Activated T-helper 17 cell treated with anti-CD3 and anti-CD28 coated beads, Interleukin-2, amount 50 U/mL, for 72 hours (primary cell): ENCODE measurements around the gene PRLH. TPM values are rescaled to one million over a fixed set of nuclear protein-coding genes. Genes with fewer than 3 reads are reported as not detected.
"Not testable (repeated sequence)": the region's sequence is repeated elsewhere in the genome, so short reads cannot be mapped to it uniquely, and the experiment has no call there.

Experiments used
- ATAC-seq: fragments of 150-1000 bp; cut with Tn5 transposase; replicated peaks from 2 replicates; pipeline ENCODE4 v1.10.0; 2021; ENCODE audit warnings: mild to moderate bottlenecking, moderate library complexity
- H3K27ac Mint-ChIP-seq: one replicate; pipeline ENCODE4 v1.8.0; 2022; ENCODE audit warnings: mixed read lengths
- H3K27me3 Mint-ChIP-seq: one replicate; pipeline ENCODE4 v1.8.0; 2022; ENCODE audit warnings: mixed read lengths
- H3K36me3 Mint-ChIP-seq: one replicate; pipeline ENCODE4 v1.8.0; 2022; ENCODE audit warnings: low read depth, mild to moderate bottlenecking, mixed read lengths
- H3K4me1 Mint-ChIP-seq: one replicate; pipeline ENCODE4 v1.8.0; 2022; ENCODE audit warnings: mixed read lengths
- H3K4me3 Mint-ChIP-seq: one replicate; pipeline ENCODE4 v1.8.0; 2022; ENCODE audit warnings: mild to moderate bottlenecking, mixed read lengths
- H3K9me3 Mint-ChIP-seq: one replicate; pipeline ENCODE4 v1.8.0; 2022; ENCODE audit warnings: mixed read lengths
- total RNA-seq, 2 donors: library from RNA; stranded (reverse); gene quantifications; one replicate each; pipeline ENCODE4 v1.2.3, GENCODE V29; 2022

Gene PRLH
- total RNA-seq, 2 donors from 2014 or later: not detected

DNA sequence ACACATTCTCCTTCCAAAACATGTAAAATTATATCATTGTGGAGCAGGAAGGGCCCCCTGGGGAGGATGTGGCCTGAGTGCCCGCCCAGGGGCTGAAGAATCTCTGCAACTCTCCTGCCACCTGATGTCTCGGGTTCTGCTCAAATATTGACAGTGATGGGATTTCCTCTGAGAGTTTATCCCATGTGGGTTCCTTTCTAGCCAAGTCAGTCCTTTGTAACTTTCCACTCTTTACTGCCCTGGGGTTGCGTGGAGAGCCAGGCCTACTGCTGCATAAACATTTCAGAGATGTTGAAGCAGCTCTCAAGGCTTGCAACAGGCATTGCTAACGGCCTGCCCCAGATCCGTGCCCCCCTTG, 28.1 kb downstream of the PRLH start:
- no peak overlapping the region for H3K27ac Mint-ChIP-seq
- no peak for ATAC-seq
- H3K9me3 Mint-ChIP-seq: no peaks in the 10 kb centered on the region
- no peaks in the 10 kb centered on the region for H3K27me3 Mint-ChIP-seq
- H3K36me3 Mint-ChIP-seq: no peaks in the 10 kb centered on the region
- H3K4me1 Mint-ChIP-seq: peaks cover 5% of the 10 kb centered on the region
- H3K4me3 Mint-ChIP-seq: no peak overlapping the region

GRCh38 chr2:237595829-237596519, 29.6 kb downstream of the PRLH start:
- H3K36me3 Mint-ChIP-seq, ATAC-seq, H3K9me3 Mint-ChIP-seq, H3K4me3 Mint-ChIP-seq, H3K4me1 Mint-ChIP-seq, H3K27me3 Mint-ChIP-seq, H3K27ac Mint-ChIP-seq: not testable (repeated sequence)

DNA sequence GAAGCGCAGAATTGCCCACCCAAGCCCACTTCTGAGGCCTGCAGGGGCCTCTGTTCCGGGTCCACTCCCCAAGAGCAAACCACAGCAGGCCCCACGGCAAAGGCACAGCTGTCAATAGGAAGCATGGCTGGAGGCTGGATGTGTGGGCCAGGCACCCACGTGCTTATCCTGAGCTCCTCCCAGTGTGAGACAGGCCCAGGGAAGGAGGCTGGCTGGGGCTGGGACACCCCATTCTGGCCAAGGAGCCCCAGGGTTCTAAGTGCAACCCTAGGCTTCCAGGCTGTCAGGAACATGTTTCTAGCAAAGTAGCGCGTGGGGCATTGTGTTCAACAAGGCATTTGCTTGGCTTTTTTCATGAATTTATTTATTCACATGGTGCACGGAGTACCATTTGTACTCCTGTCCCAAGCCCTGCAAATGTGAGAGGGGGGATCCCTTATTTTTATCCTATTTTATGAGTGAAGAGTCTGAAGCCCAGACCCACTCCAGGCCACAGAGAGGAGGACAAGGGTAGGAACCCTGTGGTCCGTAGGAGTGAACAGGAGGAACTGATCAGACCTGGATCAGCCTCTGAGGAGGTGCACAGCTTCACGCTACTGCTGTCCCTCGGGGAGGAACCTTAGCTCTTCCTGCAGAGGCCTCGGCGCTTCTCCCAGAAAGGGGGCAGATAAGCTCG, 30.3 kb downstream of the PRLH start:
- peaks cover 2% of the 10 kb centered on the region for H3K4me1 Mint-ChIP-seq
- H3K27ac Mint-ChIP-seq: no peak overlapping the region
- H3K9me3 Mint-ChIP-seq: no peaks in the 10 kb centered on the region
- H3K4me3 Mint-ChIP-seq: no peak overlapping the region
- no peaks in the 10 kb centered on the region for H3K36me3 Mint-ChIP-seq
- peak; percentile 2 for ATAC-seq
- H3K27me3 Mint-ChIP-seq: no peaks in the 10 kb centered on the region

- Mint-ChIP-seq H3K4me3 (no peak overlapping the region), H3K27ac (peak overlapping the region; percentile 14), H3K36me3 (no peaks in the 10 kb centered on the region), H3K9me3 (no peaks in the 10 kb centered on the region), H3K27me3 (no peaks in the 10 kb centered on the region), H3K4me1 (no peaks in the 10 kb centered on the region)
- no peak for ATAC-seq
Measured at GRCh38 chr2:237597196-237598145, 31.1 kb downstream of the PRLH start.

- Mint-ChIP-seq H3K4me1 (peaks cover 8% of the 10 kb centered on the region), H3K9me3 (no peaks in the 10 kb centered on the region), H3K27me3 (no peaks in the 10 kb centered on the region), H3K27ac (peak overlapping the region; percentile 58), H3K36me3 (no peaks in the 10 kb centered on the region), H3K4me3 (no peak overlapping the region)
- no peak for ATAC-seq
Measured at GRCh38 chr2:237598468-237599208, 32.3 kb downstream of the PRLH start.

DNA sequence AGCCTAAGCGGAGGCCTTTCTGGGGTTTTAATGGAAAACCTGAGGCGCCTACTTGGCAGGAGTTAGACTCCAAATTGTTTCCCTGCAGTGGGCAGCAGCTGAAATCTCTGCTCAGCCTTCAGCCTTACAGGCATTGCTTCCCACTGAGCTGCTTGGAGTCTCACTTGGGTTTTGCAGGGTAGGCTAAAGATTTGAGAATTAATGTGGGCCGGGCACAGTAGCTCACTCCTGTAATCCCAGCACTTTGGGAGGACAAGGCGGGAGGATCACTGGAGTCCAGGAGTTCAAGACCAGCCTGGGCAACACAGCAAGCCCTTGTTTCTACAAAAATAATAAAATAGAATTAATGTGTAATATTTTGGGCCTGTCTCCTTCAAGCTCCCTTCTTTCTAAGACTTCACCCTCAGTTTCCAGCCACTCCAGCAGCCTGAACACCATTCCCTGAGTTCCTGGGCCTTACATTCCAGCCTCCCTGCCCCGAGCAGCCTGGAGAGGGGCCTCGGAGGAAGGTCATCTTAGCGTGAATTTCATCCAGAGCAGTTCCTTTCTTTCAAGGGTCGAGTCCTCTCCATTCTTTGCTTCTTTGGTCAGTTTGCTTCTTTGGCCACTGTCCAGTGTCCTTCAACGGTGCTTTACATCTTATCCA, 33.2 kb downstream of the PRLH start:
- Mint-ChIP-seq H3K9me3 (no peaks in the 10 kb centered on the region), H3K4me1 (peaks cover 8% of the 10 kb centered on the region)

DNA sequence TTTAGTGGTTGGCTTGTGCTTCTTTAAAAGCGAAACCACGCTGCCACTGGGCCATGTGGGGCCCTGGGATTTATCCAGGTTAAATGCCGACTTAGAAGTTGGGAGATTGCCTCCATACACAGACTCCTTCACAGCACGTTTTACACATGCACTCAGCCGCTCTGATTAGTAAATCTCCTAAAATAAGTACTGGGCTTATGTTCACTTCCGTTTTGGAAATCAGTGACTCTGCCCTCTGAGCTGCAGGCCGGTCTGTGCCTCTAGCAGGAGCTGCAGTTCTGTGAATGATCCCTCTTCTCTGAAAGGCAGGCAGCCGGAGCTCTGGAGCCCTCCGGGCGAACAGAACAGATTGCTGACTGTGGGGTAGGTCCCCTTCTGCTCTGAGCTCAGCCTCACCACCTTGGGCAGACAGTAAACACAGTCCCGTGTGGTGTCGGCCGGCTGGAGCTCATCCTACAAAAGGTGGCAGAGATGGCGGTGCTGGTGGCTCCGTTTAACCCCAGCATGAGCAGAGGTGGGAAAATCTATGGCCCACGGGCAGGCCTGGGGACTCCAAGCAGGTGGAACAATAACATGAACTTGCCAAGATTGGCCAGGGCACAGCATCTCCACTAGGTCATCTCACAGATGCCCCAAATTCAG, 34.0 kb downstream of the PRLH start:
- Mint-ChIP-seq H3K4me3 (no peak overlapping the region), H3K4me1 (peaks cover 8% of the 10 kb centered on the region), H3K27ac (no peak overlapping the region), H3K27me3 (no peaks in the 10 kb centered on the region), H3K9me3 (no peaks in the 10 kb centered on the region), H3K36me3 (no peaks in the 10 kb centered on the region)
- ATAC-seq: no peak

More for the DNA sequence above, 33.2 kb downstream of the PRLH start:
- Mint-ChIP-seq H3K36me3 (no peaks in the 10 kb centered on the region), H3K27ac (peak overlapping the region; percentile 58), H3K4me3 (no peak overlapping the region), H3K27me3 (no peaks in the 10 kb centered on the region)
- no peak for ATAC-seq

GRCh38 chr2:237601453-237602116, 35.2 kb downstream of the PRLH start:
- no peak overlapping the region for H3K4me3 Mint-ChIP-seq
- no peak for ATAC-seq
- peak overlapping the region; percentile 20 for H3K27ac Mint-ChIP-seq
- H3K9me3 Mint-ChIP-seq: no peaks in the 10 kb centered on the region
- peaks cover 8% of the 10 kb centered on the region for H3K4me1 Mint-ChIP-seq
- no peaks in the 10 kb centered on the region for H3K27me3 Mint-ChIP-seq
- H3K36me3 Mint-ChIP-seq: no peaks in the 10 kb centered on the region

GRCh38 chr2:237602409-237602808, 36.0 kb downstream of the PRLH start:
- H3K27me3 Mint-ChIP-seq: no peaks in the 10 kb centered on the region
- peaks cover 8% of the 10 kb centered on the region for H3K4me1 Mint-ChIP-seq
- H3K4me3 Mint-ChIP-seq: no peak overlapping the region
- H3K9me3 Mint-ChIP-seq: no peaks in the 10 kb centered on the region
- no peak for ATAC-seq
- H3K36me3 Mint-ChIP-seq: no peaks in the 10 kb centered on the region
- H3K27ac Mint-ChIP-seq: peak overlapping the region; percentile 88

GRCh38 chr2:237603049-237603717, 36.8 kb downstream of the PRLH start:
- H3K9me3 Mint-ChIP-seq: no peaks in the 10 kb centered on the region
- H3K27ac Mint-ChIP-seq: peak overlapping the region; percentile 88
- peaks cover 8% of the 10 kb centered on the region for H3K4me1 Mint-ChIP-seq
- ATAC-seq: no peak
- H3K36me3 Mint-ChIP-seq: no peaks in the 10 kb centered on the region
- peak overlapping the region; percentile 71 for H3K4me3 Mint-ChIP-seq
- no peaks in the 10 kb centered on the region for H3K27me3 Mint-ChIP-seq

- Mint-ChIP-seq H3K36me3 (no peaks in the 10 kb centered on the region), H3K4me1 (peaks cover 8% of the 10 kb centered on the region)
Measured at GRCh38 chr2:237603718-237604362, 37.5 kb downstream of the PRLH start.

GRCh38 chr2:237604391-237604790, 38.0 kb downstream of the PRLH start:
- H3K9me3 Mint-ChIP-seq: no peaks in the 10 kb centered on the region
- H3K27me3 Mint-ChIP-seq: no peaks in the 10 kb centered on the region
- no peaks in the 10 kb centered on the region for H3K36me3 Mint-ChIP-seq
- ATAC-seq: no peak
- H3K27ac Mint-ChIP-seq: peak overlapping the region; percentile 88
- H3K4me3 Mint-ChIP-seq: peak overlapping the region; percentile 71
- peaks cover 8% of the 10 kb centered on the region for H3K4me1 Mint-ChIP-seq

More at GRCh38 chr2:237603718-237604362, 37.5 kb downstream of the PRLH start:
- H3K9me3 Mint-ChIP-seq: no peaks in the 10 kb centered on the region
- peak; percentile 97 for ATAC-seq
- H3K4me3 Mint-ChIP-seq: peak overlapping the region; percentile 71
- peak overlapping the region; percentile 88 for H3K27ac Mint-ChIP-seq
- H3K27me3 Mint-ChIP-seq: no peaks in the 10 kb centered on the region
